GM18909 (cell line): Measurements from ENCODE around the gene ANO10.
"Not testable (repeated sequence)": the region's sequence is repeated elsewhere in the genome, so short reads cannot be mapped to it uniquely, and the experiment has no call there.

Experiments used
- ATAC-seq: cut with Tn5 transposase; IDR thresholded peaks from one replicate; pipeline ENCODE4 v1.9.1; 2021; ENCODE audit warnings: mild to moderate bottlenecking; ENCODE audit not compliant: unreplicated experiment, poor library complexity

Gene ANO10

DNA sequence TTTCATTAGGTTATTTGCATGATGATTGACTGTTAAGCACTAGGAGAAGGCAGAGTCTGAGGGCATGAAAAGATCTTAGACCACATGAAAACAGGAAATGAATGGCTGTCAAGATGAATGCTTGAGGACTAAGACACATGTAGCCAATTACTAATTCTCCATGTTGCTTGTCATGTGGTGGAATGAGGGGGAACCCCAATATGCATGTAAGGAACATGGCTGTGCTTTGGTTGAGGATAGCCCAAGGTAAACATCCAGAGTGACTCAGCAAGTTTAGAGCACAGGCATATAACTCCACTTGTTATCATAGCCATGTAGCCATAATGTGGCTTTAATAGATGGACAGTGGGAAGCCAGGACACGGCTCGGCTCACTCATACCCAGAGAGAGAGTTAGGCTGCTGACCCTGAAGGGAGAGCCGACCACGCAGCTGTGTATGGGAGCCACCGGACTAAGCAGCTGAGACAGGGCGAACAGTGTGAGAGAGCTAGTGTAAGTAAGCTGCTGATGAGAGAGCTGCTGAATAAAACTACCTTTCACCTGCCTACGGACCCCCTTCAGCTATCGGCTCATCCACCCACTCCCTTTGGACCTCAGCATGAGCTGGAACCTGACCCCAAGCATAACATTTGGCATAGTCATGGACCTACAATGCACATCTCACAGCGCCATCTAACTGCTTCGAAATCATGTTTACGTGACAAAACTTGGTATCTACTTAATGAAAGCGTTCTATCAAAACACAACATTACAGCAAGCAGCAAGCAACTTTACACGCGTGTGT lies 37.6 kb downstream of the ANO10 start:
- no peak for ATAC-seq

- no peak for ATAC-seq
These were observed 38.3 kb downstream of the ANO10 start for GRCh38 chr3:43583481-43583880.

- no peak for ATAC-seq
These were observed 38.9 kb downstream of the ANO10 start for GRCh38 chr3:43582866-43583265.

- no peak for ATAC-seq
These were observed 40.5 kb downstream of the ANO10 start for GRCh38 chr3:43581343-43581742.

GRCh38 chr3:43580181-43580580 lies 41.6 kb downstream of the ANO10 start:
- ATAC-seq: no peak

GRCh38 chr3:43573576-43573975 lies 48.2 kb downstream of the ANO10 start:
- ATAC-seq: no peak

DNA sequence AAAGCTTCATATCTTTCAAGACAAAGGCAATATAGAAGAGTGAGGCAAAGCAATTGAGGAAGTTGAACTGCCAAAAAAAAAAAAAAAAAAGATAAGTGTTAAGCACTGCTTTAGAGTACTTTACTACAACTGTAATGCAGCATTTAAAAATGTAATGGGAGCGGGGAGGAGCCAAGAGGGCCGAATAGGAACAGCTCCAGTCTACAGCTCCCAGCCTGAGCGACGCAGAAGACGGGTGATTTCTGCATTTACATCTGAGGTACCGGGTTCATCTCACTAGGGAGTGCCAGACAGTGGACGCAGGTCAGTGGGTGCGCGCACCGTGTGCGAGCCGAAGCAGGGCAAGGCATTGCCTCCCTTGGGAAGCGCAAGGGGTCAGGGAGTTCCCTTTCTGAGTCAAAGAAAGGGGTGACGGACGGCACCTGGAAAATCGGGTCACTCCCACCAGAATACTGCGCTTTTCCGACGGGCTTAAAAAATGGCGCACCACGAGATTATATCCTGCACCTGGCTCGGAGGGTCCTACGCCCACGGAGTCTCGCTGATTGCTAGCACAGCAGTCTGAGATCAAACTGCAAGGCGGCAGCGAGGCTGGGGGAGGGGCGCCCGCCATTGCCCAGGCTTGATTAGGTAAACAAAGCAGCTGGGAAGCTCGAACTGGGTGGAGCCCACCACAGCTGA lies 56.0 kb downstream of the ANO10 start:
- ATAC-seq: not testable (repeated sequence)

DNA sequence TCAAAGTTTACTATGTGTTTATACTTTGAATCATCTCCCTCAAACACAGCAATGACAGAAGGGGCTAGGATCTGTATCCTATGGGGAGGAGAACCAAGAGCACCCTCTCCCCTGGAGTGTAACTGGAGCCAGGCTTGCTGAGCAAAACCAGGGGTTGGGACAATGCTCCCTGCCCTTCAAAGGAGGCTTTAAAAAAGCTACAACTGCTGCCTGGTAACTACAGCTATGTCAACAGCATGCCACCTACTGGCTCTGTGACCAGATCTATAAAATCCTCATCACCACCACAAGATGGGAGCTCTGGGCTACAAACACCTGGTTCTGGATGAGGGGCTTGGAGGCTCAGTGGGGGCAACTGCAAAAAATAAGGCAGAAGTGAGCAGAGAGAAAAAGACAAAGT lies 61.9 kb downstream of the ANO10 start:
- ATAC-seq: no peak

DNA sequence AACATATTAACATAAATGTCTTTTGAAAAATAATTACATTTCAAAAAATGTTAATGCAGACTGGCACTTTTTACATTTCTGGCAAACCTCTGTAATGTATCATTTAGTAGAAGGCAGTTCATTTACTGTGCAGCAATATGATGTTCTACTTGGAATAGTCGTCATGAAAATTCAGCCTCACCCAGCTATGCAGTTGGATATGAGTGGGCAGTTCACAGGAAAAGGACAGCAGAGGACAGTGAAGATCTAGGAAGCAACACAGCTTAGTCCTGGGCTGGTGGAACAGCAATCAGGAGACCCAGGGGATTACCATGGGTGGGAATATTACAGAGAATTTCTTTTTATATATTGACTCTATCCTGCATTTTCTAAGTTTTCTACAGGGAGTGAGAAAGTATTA lies 63.6 kb downstream of the ANO10 start:
- ATAC-seq: no peak

- ATAC-seq: no peak
These were observed 72.1 kb downstream of the ANO10 start for GRCh38 chr3:43549626-43550290.

DNA sequence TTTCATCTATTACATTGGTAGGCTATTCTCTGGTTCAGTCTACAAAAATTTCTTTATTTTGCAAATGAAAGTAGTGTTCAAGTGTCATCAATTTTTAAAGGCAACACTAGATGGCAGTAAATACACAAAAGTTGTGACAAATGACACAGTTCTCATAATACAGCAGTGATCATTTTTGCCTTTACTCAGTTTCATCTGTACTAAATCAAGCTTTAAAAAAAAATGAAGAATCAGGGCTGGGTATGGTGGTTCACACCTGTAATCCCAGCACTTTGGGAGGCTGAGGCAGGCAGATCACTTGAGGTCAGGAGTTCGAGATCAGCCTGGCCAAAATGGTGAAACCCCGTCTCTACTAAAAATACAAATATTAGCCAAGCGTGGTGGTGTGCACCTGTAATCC lies 77.5 kb downstream of the ANO10 start:
- ATAC-seq: not testable (repeated sequence)

GRCh38 chr3:43542328-43543043 lies 79.3 kb downstream of the ANO10 start:
- no peak for ATAC-seq

DNA sequence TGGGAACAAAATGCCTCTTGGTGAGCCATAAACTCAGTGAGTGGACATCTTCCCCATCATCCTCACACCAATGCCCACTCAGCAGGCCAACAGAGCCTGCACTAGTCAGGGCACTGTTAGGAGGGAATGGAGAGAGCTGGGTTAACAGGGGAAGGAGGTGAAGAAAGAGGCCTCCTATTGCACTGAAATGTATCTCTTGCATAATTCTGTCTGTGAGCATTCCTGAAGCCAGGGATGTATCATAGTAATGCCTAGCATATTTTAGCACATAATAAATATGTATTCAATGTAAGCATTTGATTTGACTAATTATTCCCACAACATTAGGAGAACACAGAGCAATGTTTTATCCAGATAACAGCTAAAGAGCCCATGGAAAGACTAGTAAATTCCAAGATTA lies 81.2 kb downstream of the ANO10 start:
- no peak for ATAC-seq

- no peak for ATAC-seq
These were observed 82.5 kb downstream of the ANO10 start for GRCh38 chr3:43539321-43539720.

- ATAC-seq: no peak
These were observed 84.6 kb downstream of the ANO10 start for GRCh38 chr3:43537225-43537624.

DNA sequence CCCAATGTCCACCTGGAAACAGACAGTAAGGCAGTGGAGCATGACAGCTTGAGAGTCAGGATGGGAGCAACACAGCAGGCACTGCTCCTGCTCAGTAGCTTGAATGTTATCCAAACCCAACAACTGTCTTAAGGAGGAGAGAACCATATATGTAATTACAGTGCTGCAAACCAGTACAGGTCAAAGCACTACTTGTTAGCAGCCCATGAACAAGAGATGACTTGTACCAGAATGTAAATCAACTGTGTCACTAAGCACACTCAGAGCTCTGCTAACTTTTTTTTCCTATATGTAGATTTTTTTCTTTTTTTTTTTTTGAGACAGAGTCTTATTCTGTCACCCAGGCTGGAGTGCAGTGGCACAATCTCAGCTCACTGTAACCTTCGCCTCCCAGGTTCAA lies 87.1 kb downstream of the ANO10 start:
- no peak for ATAC-seq

- ATAC-seq: no peak
These were observed 88.8 kb downstream of the ANO10 start for GRCh38 chr3:43533009-43533408.

- ATAC-seq: no peak
These were observed 90.0 kb downstream of the ANO10 start for GRCh38 chr3:43531835-43532234.

DNA sequence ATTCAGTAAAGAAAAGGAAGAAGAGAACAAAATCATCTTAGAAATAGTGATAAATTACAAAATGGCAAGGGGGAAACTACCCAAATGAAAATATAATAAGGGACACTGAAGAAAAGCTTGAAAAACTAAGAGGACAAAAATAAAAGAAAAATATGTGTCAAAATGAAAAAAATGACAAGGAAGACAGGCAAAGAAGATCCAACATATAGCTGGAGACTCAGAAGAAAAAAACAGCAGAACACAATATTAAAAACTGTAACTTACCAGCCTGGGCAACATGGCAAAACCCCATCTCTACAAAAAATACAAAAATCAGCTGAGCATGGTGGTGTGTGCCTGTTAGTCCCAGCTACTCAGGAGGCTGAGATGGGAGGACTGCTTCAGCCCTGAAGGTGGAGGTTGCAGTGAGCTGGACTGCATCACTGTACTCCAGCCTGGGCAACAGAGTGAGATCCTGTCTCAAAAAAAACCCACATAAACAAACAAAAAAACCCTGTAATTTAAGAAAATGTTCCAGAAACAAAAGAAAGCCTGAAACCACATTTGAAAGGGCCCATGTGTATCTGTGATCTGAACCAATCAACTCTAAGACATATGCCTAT lies 93.2 kb downstream of the ANO10 start:
- no peak for ATAC-seq

GRCh38 chr3:43526956-43527355 lies 94.9 kb downstream of the ANO10 start:
- no peak for ATAC-seq
